GM12872 (cell line): ENCODE measurements around the gene SARS1.

Source experiments
- CTCF ChIP-seq: IDR thresholded peaks from 3 replicates; pipeline ENCODE4 v1.5.1; 2011; ENCODE audit warnings: low read depth, mild to moderate bottlenecking, low read length, moderate library complexity; ENCODE audit not compliant: insufficient read depth

The SARS1 gene

GRCh38 chr1:109243221-109243620, 29.5 kb downstream of the SARS1 start:
- TF ChIP-seq CTCF = no peak

GRCh38 chr1:109243860-109244552, 30.3 kb downstream of the SARS1 start:
- no peak for TF ChIP-seq CTCF

- no peak for TF ChIP-seq CTCF
Observed at GRCh38 chr1:109246141-109246551, 32.4 kb downstream of the SARS1 start.

- TF ChIP-seq CTCF = no peak
Observed at GRCh38 chr1:109247401-109248365, 34.0 kb downstream of the SARS1 start.

GRCh38 chr1:109248444-109248796, 34.7 kb downstream of the SARS1 start:
- TF ChIP-seq CTCF = no peak

- no peak for TF ChIP-seq CTCF
Observed at GRCh38 chr1:109248797-109249629, 35.3 kb downstream of the SARS1 start, which contains the start of gene CELSR2. Gene CELSR2, plus strand, starts transcription at chr1:109249539. Its CDS starts 541 bp downstream, at chr1:109250080.
